ENCODE results near the gene UBASH3A.
"Not testable (repeated sequence)": the region's sequence is repeated elsewhere in the genome, so short reads cannot be mapped to it uniquely, and the experiment has no call there.

Gene UBASH3A

DNA sequence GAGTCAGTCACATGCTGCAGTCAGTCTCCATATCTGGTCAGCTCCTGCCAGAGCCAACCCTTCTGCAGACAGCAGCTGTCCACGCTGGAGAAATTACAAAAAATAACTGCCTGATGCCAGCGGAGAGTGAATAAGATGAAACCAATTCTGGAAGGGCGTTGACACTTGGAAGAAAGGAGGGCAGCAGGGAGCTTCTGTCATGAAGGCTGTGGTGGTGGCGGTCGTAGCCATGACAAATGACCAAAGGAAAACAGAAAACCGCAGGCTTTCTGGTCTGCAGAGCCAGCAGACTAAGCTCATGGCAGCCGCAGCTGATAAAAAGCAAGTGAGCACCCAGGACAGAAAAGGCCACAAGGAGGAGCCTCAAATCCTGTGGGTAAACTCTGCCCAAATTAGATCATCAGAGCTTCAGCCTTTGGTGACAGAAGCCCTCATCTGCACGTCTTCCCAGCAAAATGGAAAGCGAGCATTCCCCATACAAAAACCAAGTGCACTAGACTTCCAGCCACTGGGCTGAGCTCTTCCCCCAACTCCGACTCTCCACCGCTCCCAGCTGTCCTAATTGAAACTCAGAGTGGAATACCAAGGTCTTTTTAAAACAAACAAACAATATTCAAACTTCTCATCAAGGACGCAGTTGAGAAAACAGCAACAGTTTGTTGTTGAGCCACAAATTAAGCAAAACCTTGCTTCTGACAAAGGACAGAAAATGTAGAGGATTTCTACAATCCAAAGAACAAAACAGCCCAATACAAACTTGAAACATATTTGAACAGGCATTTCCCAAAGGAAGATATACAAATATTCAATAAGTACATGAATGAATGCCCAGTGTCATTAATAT, 63.7 kb downstream of the UBASH3A start:
- Histone ChIP-seq H3K18ac (ENCODE audit: low read length) (no peak overlapping the region), H2BK15ac (ENCODE audit: low read length) (no peak overlapping the region), H3K27ac (replicated peaks; ENCODE audit: low read length) (no peak overlapping the region), H3K9me3 (replicated peaks in 1 of 2; ENCODE audit: control insufficient read depth in 2 of 2, insufficient read depth in 1 of 2, low read depth in 1 of 2, low read length in 2 of 2) (no peaks in the 10 kb centered on the region), H3K27me3 (ENCODE audit: control insufficient read depth in 3 of 3, insufficient read depth in 3 of 3, low read depth in 1 of 3, low read length in 3 of 3) (peaks cover 0 to 4% (median 0%) of the 10 kb centered on the region in 3 experiments), H2BK120ac (ENCODE audit: low read depth, low read length) (no peak overlapping the region), H3K36me3 (replicated peaks in 1 of 2; ENCODE audit: control insufficient read depth in 2 of 2, insufficient read depth in 2 of 2, low read length in 2 of 2) (no peaks in the 10 kb centered on the region), H3K4me2 (ENCODE audit: insufficient read depth, low read length, poor library complexity, severe bottlenecking) (no peak overlapping the region), H3K79me1 (ENCODE audit: low read depth, low read length) (no peaks in the 10 kb centered on the region), H3K23ac (ENCODE audit: low read depth, low read length, poor library complexity) (no peak overlapping the region), H3K4ac (ENCODE audit: low read length) (no peak overlapping the region), H4K91ac (ENCODE audit: low read depth, low read length, poor library complexity) (no peak overlapping the region), H3K4me3 (ENCODE audit: low read length in 2 of 2) (no peak overlapping the region), H3K4me1 (ENCODE audit: control insufficient read depth in 2 of 2, insufficient read depth in 1 of 2, low read depth in 1 of 2, low read length in 2 of 2) (peaks cover 0 to 2% of the 10 kb centered on the region in 2 donors), H2BK12ac (ENCODE audit: low read length) (no peak overlapping the region), H3K9ac (ENCODE audit: low read depth, low read length, poor library complexity) (no peak overlapping the region), H3K14ac (ENCODE audit: low read length) (no peak overlapping the region), H2AFZ (ENCODE audit: low read length) (no peak overlapping the region), H4K8ac (ENCODE audit: low read depth, low read length) (no peak overlapping the region), H2AK5ac (ENCODE audit: low read depth, low read length) (no peak overlapping the region), H2BK5ac (ENCODE audit: low read length) (no peak overlapping the region)
- DNase-seq (ENCODE audit: low spot score), result no peak
- WGBS, 2 donors (ENCODE audit: extremely low coverage in 2 of 2, insufficient read length in 2 of 2, insufficient replicate concordance in 1 of 2), result no CpG with 5 or more reads among the region's 12 CpGs

GRCh38 chr21:42468491-42469131, 64.9 kb downstream of the UBASH3A start:
- no peak overlapping the region for H4K91ac ChIP-seq (ENCODE audit: low read depth, low read length, poor library complexity)
- no peak overlapping the region for H2AFZ ChIP-seq (ENCODE audit: low read length)
- no peaks in the 10 kb centered on the region for H3K36me3 ChIP-seq (replicated peaks in 1 of 2; ENCODE audit: control insufficient read depth in 2 of 2, insufficient read depth in 2 of 2, low read length in 2 of 2)
- H3K27me3 ChIP-seq (ENCODE audit: control insufficient read depth in 3 of 3, insufficient read depth in 3 of 3, low read depth in 1 of 3, low read length in 3 of 3), result peaks cover 0 to 4% (median 0%) of the 10 kb centered on the region in 3 experiments
- H3K79me1 ChIP-seq (ENCODE audit: low read depth, low read length), result no peaks in the 10 kb centered on the region
- DNase-seq (ENCODE audit: low spot score), result no peak
- H2BK5ac ChIP-seq (ENCODE audit: low read length), result no peak overlapping the region
- H3K27ac ChIP-seq (replicated peaks; ENCODE audit: low read length), result no peak overlapping the region
- WGBS, 2 donors (ENCODE audit: extremely low coverage in 2 of 2, insufficient read length in 2 of 2, insufficient replicate concordance in 1 of 2), result no CpG with 5 or more reads among the region's 6 CpGs
- no peak overlapping the region for H4K8ac ChIP-seq (ENCODE audit: low read depth, low read length)
- no peak overlapping the region for H2BK12ac ChIP-seq (ENCODE audit: low read length)
- no peaks in the 10 kb centered on the region for H3K9me3 ChIP-seq (replicated peaks in 1 of 2; ENCODE audit: control insufficient read depth in 2 of 2, insufficient read depth in 1 of 2, low read depth in 1 of 2, low read length in 2 of 2)
- H3K4me2 ChIP-seq (ENCODE audit: insufficient read depth, low read length, poor library complexity, severe bottlenecking), result no peak overlapping the region
- H3K14ac ChIP-seq (ENCODE audit: low read length), result no peak overlapping the region
- peaks cover 0 to 2% of the 10 kb centered on the region in 2 donors for H3K4me1 ChIP-seq (ENCODE audit: control insufficient read depth in 2 of 2, insufficient read depth in 1 of 2, low read depth in 1 of 2, low read length in 2 of 2)
- no peak overlapping the region for H3K9ac ChIP-seq (ENCODE audit: low read depth, low read length, poor library complexity)
- H3K4me3 ChIP-seq (ENCODE audit: low read length in 2 of 2), result no peak overlapping the region
- no peak overlapping the region for H3K18ac ChIP-seq (ENCODE audit: low read length)
- no peak overlapping the region for H2AK5ac ChIP-seq (ENCODE audit: low read depth, low read length)
- no peak overlapping the region for H3K4ac ChIP-seq (ENCODE audit: low read length)
- H2BK15ac ChIP-seq (ENCODE audit: low read length), result no peak overlapping the region
- no peak overlapping the region for H3K23ac ChIP-seq (ENCODE audit: low read depth, low read length, poor library complexity)
- H2BK120ac ChIP-seq (ENCODE audit: low read depth, low read length), result no peak overlapping the region

DNA sequence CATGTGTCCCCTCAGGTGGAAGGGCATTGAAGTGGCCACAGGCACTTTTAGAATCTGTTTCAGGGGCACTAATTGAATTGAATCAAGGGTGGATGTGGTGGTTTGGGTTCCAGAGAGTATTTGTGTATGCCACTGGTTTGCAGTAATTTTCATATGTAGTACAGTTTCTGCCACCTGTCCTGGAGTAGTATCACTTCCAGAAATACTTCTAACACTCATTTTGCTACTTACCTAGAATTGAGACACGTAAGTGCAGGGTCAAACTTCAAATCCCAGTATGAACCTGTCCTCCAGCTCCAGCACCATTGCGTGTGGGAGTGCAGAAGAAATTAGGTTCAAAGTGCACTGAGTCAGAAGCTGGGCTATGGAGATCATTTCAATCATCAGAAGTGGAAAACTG, 65.6 kb downstream of the UBASH3A start:
- no peak overlapping the region for H2AK5ac ChIP-seq (ENCODE audit: low read depth, low read length)
- no peak overlapping the region for H3K23ac ChIP-seq (ENCODE audit: low read depth, low read length, poor library complexity)
- no peak overlapping the region for H2AFZ ChIP-seq (ENCODE audit: low read length)

GRCh38 chr21:42469726-42470125, 66.0 kb downstream of the UBASH3A start:
- not testable (repeated sequence) for H3K79me1 ChIP-seq (ENCODE audit: low read depth, low read length); H2BK120ac ChIP-seq (ENCODE audit: low read depth, low read length); H2AK5ac ChIP-seq (ENCODE audit: low read depth, low read length); H3K4me3 ChIP-seq (ENCODE audit: low read length in 2 of 2); H3K27ac ChIP-seq (replicated peaks; ENCODE audit: low read length); H3K23ac ChIP-seq (ENCODE audit: low read depth, low read length, poor library complexity); H3K9me3 ChIP-seq (replicated peaks in 1 of 2; ENCODE audit: control insufficient read depth in 2 of 2, insufficient read depth in 1 of 2, low read depth in 1 of 2, low read length in 2 of 2); H2BK12ac ChIP-seq (ENCODE audit: low read length); H4K8ac ChIP-seq (ENCODE audit: low read depth, low read length); H2AFZ ChIP-seq (ENCODE audit: low read length); DNase-seq (ENCODE audit: low spot score); H2BK5ac ChIP-seq (ENCODE audit: low read length); H2BK15ac ChIP-seq (ENCODE audit: low read length); H3K27me3 ChIP-seq (ENCODE audit: control insufficient read depth in 3 of 3, insufficient read depth in 3 of 3, low read depth in 1 of 3, low read length in 3 of 3); H3K14ac ChIP-seq (ENCODE audit: low read length); H3K18ac ChIP-seq (ENCODE audit: low read length); H3K4me2 ChIP-seq (ENCODE audit: insufficient read depth, low read length, poor library complexity, severe bottlenecking); H3K4ac ChIP-seq (ENCODE audit: low read length); H3K4me1 ChIP-seq (ENCODE audit: control insufficient read depth in 2 of 2, insufficient read depth in 1 of 2, low read depth in 1 of 2, low read length in 2 of 2); H3K36me3 ChIP-seq (replicated peaks in 1 of 2; ENCODE audit: control insufficient read depth in 2 of 2, insufficient read depth in 2 of 2, low read length in 2 of 2); H3K9ac ChIP-seq (ENCODE audit: low read depth, low read length, poor library complexity); H4K91ac ChIP-seq (ENCODE audit: low read depth, low read length, poor library complexity)
- WGBS, 2 donors (ENCODE audit: extremely low coverage in 2 of 2, insufficient read length in 2 of 2, insufficient replicate concordance in 1 of 2), result no CpG with 5 or more reads among the region's 4 CpGs

More for the DNA sequence above, 65.6 kb downstream of the UBASH3A start:
- no peak overlapping the region for H3K4me2 ChIP-seq (ENCODE audit: insufficient read depth, low read length, poor library complexity, severe bottlenecking)
- no peak overlapping the region for H2BK5ac ChIP-seq (ENCODE audit: low read length)
- no peak overlapping the region for H3K4me3 ChIP-seq (ENCODE audit: low read length in 2 of 2)
- DNase-seq (ENCODE audit: low spot score), result no peak
- H3K27ac ChIP-seq (replicated peaks; ENCODE audit: low read length), result no peak overlapping the region
- H3K14ac ChIP-seq (ENCODE audit: low read length), result no peak overlapping the region
- no peak overlapping the region for H3K9ac ChIP-seq (ENCODE audit: low read depth, low read length, poor library complexity)
- H3K18ac ChIP-seq (ENCODE audit: low read length), result no peak overlapping the region
- no peak overlapping the region for H4K91ac ChIP-seq (ENCODE audit: low read depth, low read length, poor library complexity)
- H2BK15ac ChIP-seq (ENCODE audit: low read length), result no peak overlapping the region
- H3K79me1 ChIP-seq (ENCODE audit: low read depth, low read length), result no peaks in the 10 kb centered on the region
- no peak overlapping the region for H3K4ac ChIP-seq (ENCODE audit: low read length)
- no CpG with 5 or more reads among the region's 2 CpGs for WGBS, 2 donors (ENCODE audit: extremely low coverage in 2 of 2, insufficient read length in 2 of 2, insufficient replicate concordance in 1 of 2)
- peaks cover 0 to 4% (median 0%) of the 10 kb centered on the region in 3 experiments for H3K27me3 ChIP-seq (ENCODE audit: control insufficient read depth in 3 of 3, insufficient read depth in 3 of 3, low read depth in 1 of 3, low read length in 3 of 3)
- peaks cover 0 to 2% of the 10 kb centered on the region in 2 donors for H3K4me1 ChIP-seq (ENCODE audit: control insufficient read depth in 2 of 2, insufficient read depth in 1 of 2, low read depth in 1 of 2, low read length in 2 of 2)
- H3K9me3 ChIP-seq (replicated peaks in 1 of 2; ENCODE audit: control insufficient read depth in 2 of 2, insufficient read depth in 1 of 2, low read depth in 1 of 2, low read length in 2 of 2), result no peaks in the 10 kb centered on the region
- H3K36me3 ChIP-seq (replicated peaks in 1 of 2; ENCODE audit: control insufficient read depth in 2 of 2, insufficient read depth in 2 of 2, low read length in 2 of 2), result no peaks in the 10 kb centered on the region
- H4K8ac ChIP-seq (ENCODE audit: low read depth, low read length), result no peak overlapping the region
- no peak overlapping the region for H2BK12ac ChIP-seq (ENCODE audit: low read length)
- H2BK120ac ChIP-seq (ENCODE audit: low read depth, low read length), result no peak overlapping the region
